Gastroesophageal sphincter (tissue), 3 donors: ENCODE data around the gene RGS11.

ENCODE experiments used
- CTCF ChIP-seq, 4 experiments: fragments of 200-600 bp in 2 of 4; fragments of 450-650 bp in 2 of 4; sonication (generic) in 1 of 4; IDR thresholded peaks; one replicate each; pipeline ENCODE4 v1.5.1; 2017 to 2019; ENCODE audit warnings: antibody characterized with exemption in 4 of 4, mild to moderate bottlenecking in 2 of 4, moderate library complexity in 2 of 4
- EP300 ChIP-seq: sonication (generic); formaldehyde crosslinking; IDR thresholded peaks from one replicate; pipeline ENCODE4 v1.6.1; 2017; ENCODE audit warnings: antibody characterized with exemption, mild to moderate bottlenecking
- POLR2A ChIP-seq, 2 donors: fragments of 450-650 bp; IDR thresholded peaks; one replicate each; pipeline ENCODE4 v1.6.1; 2017; ENCODE audit warnings: antibody characterized with exemption in 2 of 2, mild to moderate bottlenecking in 2 of 2, moderate library complexity in 1 of 2

DNA sequence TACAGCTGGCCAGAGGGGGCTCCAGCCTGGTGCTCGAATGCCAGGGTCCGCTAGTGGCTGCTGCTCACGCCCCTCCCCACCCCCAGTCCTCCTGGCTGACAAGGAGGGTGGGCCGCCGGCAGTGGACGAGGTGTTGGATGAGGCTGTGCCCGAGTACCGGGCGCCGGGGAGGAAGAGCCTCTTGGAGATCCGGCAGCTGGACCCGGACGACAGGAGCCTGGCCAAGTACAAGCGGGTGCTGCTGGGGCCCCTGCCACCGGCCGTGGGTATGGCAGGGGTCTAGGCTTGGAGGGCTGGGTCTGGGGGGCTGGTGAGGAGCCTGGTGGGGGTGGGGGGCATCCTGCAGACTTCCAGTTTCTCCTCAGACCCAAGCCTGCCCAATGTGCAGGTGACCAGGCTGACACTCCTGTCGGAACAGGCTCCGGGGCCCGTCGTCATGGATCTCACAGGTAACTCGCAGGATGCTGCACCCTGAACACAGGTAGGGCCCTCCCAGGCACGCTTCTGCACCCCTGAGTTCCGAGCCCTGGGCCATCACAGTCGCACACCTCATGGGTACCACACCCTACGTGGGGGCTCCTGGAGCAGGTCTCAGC is 6.0 kb upstream of the RGS11 start:
- TF ChIP-seq CTCF (IDR thresholded peaks at IDR 0.05) (no peak), POLR2A (IDR thresholded peaks at IDR 0.05) (no peak), EP300 (no peak)
